Endodermal cell (in vitro differentiated cells): Measurements from ENCODE around the gene ADGRB3. TPM values are rescaled to one million over a fixed set of nuclear protein-coding genes. Genes with fewer than 3 reads are reported as not detected.

Source experiments
- DNase-seq: peaks from one replicate; pipeline ENCODE4 v3.0.0-alpha.2; 2017
- H3K27ac ChIP-seq: 2 replicates; pipeline ENCODE4 v1.5.1; 2013; ENCODE audit warnings: mild to moderate bottlenecking, low read depth, low read length, moderate library complexity
- H3K27me3 ChIP-seq: 2 replicates; pipeline ENCODE4 v1.6.1; 2013; ENCODE audit warnings: mild to moderate bottlenecking, low read length, moderate library complexity; ENCODE audit not compliant: insufficient read depth, control insufficient read depth, poor library complexity, severe bottlenecking
- H3K36me3 ChIP-seq: 2 replicates; pipeline ENCODE4 v1.7.0; 2013; ENCODE audit warnings: mild to moderate bottlenecking, low read length, moderate library complexity; ENCODE audit not compliant: control insufficient read depth, insufficient read depth
- H3K4me1 ChIP-seq: one replicate; pipeline ENCODE4 v1.7.0; 2013; ENCODE audit warnings: low read length; ENCODE audit not compliant: control insufficient read depth, insufficient read depth
- H3K4me3 ChIP-seq: 2 replicates; pipeline ENCODE4 v1.5.1; 2013; ENCODE audit warnings: mild to moderate bottlenecking, low read length, moderate library complexity
- H3K9ac ChIP-seq: 2 replicates; pipeline ENCODE4 v1.6.1; 2013; ENCODE audit warnings: mild to moderate bottlenecking, low read length, moderate library complexity; ENCODE audit not compliant: poor library complexity, severe bottlenecking; ENCODE audit errors: extremely low read depth
- H3K9me3 ChIP-seq: 2 replicates; pipeline ENCODE4 v1.6.1; 2013; ENCODE audit warnings: mild to moderate bottlenecking, low read length, moderate library complexity; ENCODE audit not compliant: control insufficient read depth
- H3K27ac Mint-ChIP-seq: 2 replicates; pipeline ENCODE4 v1.8.0; 2020; ENCODE audit warnings: mixed read lengths
- H3K27me3 Mint-ChIP-seq: 2 replicates; pipeline ENCODE4 v1.8.0; 2021; ENCODE audit warnings: mild to moderate bottlenecking, mixed read lengths; ENCODE audit not compliant: insufficient read depth
- H3K36me3 Mint-ChIP-seq: 2 replicates; pipeline ENCODE4 v1.8.0; 2020; ENCODE audit warnings: low read depth, mixed read lengths
- H3K4me1 Mint-ChIP-seq: 2 replicates; pipeline ENCODE4 v1.8.0; 2020; ENCODE audit warnings: mixed read lengths
- H3K4me3 Mint-ChIP-seq: 2 replicates; pipeline ENCODE4 v1.8.0; 2020; ENCODE audit warnings: mild to moderate bottlenecking, moderate library complexity, mixed read lengths
- H3K9me3 Mint-ChIP-seq: 2 replicates; pipeline ENCODE4 v1.8.0; 2020; ENCODE audit warnings: mild to moderate bottlenecking, mixed read lengths
- CTCF ChIP-seq: fragments of 200-600 bp; sonication (generic); conservative IDR thresholded peaks from 2 replicates; pipeline ENCODE4 v1.5.0; 2021; ENCODE audit warnings: antibody characterized with exemption, mild to moderate bottlenecking
- WGBS, 2 experiments: methylation state at CpG; one replicate each; pipeline versions ENCODE4 v1.1.5 to v1.1.7; 2013; ENCODE audit warnings: missing lambda C conversion rate in 2 of 2, mixed read lengths in 1 of 2; ENCODE audit not compliant: insufficient coverage in 1 of 2, insufficient read length in 1 of 2; 5-methylcytosine and 5-hydroxymethylcytosine counted together
- total RNA-seq, 2 donors: library from RNA; stranded (reverse); fragmentation: NEBNext Ultra II Directional in 1 of 2; extraction: Animal tissue kit (Norgen Biotek cat#: 25700) in 1 of 2; gene quantifications; 2 replicates in 1 of 2; 3 replicates in 1 of 2; pipeline ENCODE4 v1.2.1, GENCODE V29; 2021

The ADGRB3 gene
- total RNA-seq, 2 donors from 2014 or later = 0.33 to 1.3 TPM

- Histone ChIP-seq H3K36me3 (no peaks in the 10 kb centered on the region), H3K4me3 (no peak overlapping the region), H3K27ac (no peak overlapping the region), H3K9ac (no peak overlapping the region), H3K4me1 (no peaks in the 10 kb centered on the region), H3K9me3 (no peaks in the 10 kb centered on the region), H3K27me3 (no peaks in the 10 kb centered on the region)
- H3K4me1 Mint-ChIP-seq = no peaks in the 10 kb centered on the region
- 91 to 94% methylated on average over 2 of the region's 2 CpGs for WGBS, 2 experiments
- DNase-seq = no peak
- no peaks in the 10 kb centered on the region for H3K9me3 Mint-ChIP-seq
- no peak for TF ChIP-seq CTCF
- no peak overlapping the region for H3K4me3 Mint-ChIP-seq
- no peaks in the 10 kb centered on the region for H3K27me3 Mint-ChIP-seq
- H3K27ac Mint-ChIP-seq = no peak overlapping the region
- no peaks in the 10 kb centered on the region for H3K36me3 Mint-ChIP-seq
These were observed 628.2 kb downstream of the ADGRB3 start for GRCh38 chr6:69263297-69263696.

- no peaks in the 10 kb centered on the region for H3K36me3 Mint-ChIP-seq
- DNase-seq = no peak
- no peaks in the 10 kb centered on the region for H3K4me1 Mint-ChIP-seq
- H3K9me3 ChIP-seq = no peaks in the 10 kb centered on the region
- no peak for TF ChIP-seq CTCF
- H3K9ac ChIP-seq = no peak overlapping the region
- no peaks in the 10 kb centered on the region for H3K36me3 ChIP-seq
- no peaks in the 10 kb centered on the region for H3K27me3 Mint-ChIP-seq
- no peaks in the 10 kb centered on the region for H3K27me3 ChIP-seq
- no peak overlapping the region for H3K4me3 ChIP-seq
- H3K9me3 Mint-ChIP-seq = no peaks in the 10 kb centered on the region
- no peak overlapping the region for H3K27ac ChIP-seq
- no peak overlapping the region for H3K4me3 Mint-ChIP-seq
- H3K4me1 ChIP-seq = no peaks in the 10 kb centered on the region
- 89 to 100% methylated on average over 1 to 2 of the region's 2 CpGs for WGBS, 2 experiments
- H3K27ac Mint-ChIP-seq = no peak overlapping the region
These were observed 630.0 kb downstream of the ADGRB3 start for GRCh38 chr6:69265090-69265489.

GRCh38 chr6:69265706-69266105 lies 630.6 kb downstream of the ADGRB3 start:
- no peak overlapping the region for H3K4me3 ChIP-seq
- H3K36me3 ChIP-seq = no peaks in the 10 kb centered on the region
- DNase-seq = no peak
- no peaks in the 10 kb centered on the region for H3K27me3 Mint-ChIP-seq
- H3K9me3 Mint-ChIP-seq = no peaks in the 10 kb centered on the region
- no peaks in the 10 kb centered on the region for H3K9me3 ChIP-seq
- 80% methylated on average over 1 of the region's 1 CpG for WGBS, 2 experiments
- TF ChIP-seq CTCF = no peak
- peak overlapping the region; percentile 8 for H3K27ac Mint-ChIP-seq
- H3K4me1 ChIP-seq = no peaks in the 10 kb centered on the region
- H3K4me1 Mint-ChIP-seq = no peaks in the 10 kb centered on the region
- H3K4me3 Mint-ChIP-seq = no peak overlapping the region
- no peak overlapping the region for H3K9ac ChIP-seq
- H3K36me3 Mint-ChIP-seq = no peaks in the 10 kb centered on the region
- H3K27me3 ChIP-seq = no peaks in the 10 kb centered on the region
- no peak overlapping the region for H3K27ac ChIP-seq
